IPS-20b (cell line): ENCODE data around the gene MLANA.
"Not testable (repeated sequence)": the region's sequence is repeated elsewhere in the genome, so short reads cannot be mapped to it uniquely, and the experiment has no call there.

Experiments used
- H3K27ac ChIP-seq: one replicate; pipeline ENCODE4 v1.5.1; 2013; ENCODE audit warnings: low read length
- H3K27me3 ChIP-seq: 2 replicates; pipeline ENCODE4 v1.6.1; 2013; ENCODE audit warnings: mild to moderate bottlenecking, low read length, inconsistent platforms; ENCODE audit not compliant: insufficient read depth
- H3K36me3 ChIP-seq: 2 replicates; pipeline ENCODE4 v1.6.1; 2013; ENCODE audit warnings: low read depth, mild to moderate bottlenecking, inconsistent platforms, low read length, moderate library complexity; ENCODE audit not compliant: insufficient read depth
- H3K4me1 ChIP-seq: 2 replicates; pipeline ENCODE4 v1.6.1; 2013; ENCODE audit warnings: mild to moderate bottlenecking, control low read depth, inconsistent platforms, low read length, moderate library complexity; ENCODE audit not compliant: insufficient read depth
- H3K4me3 ChIP-seq: 2 replicates; pipeline ENCODE4 v1.5.1; 2013; ENCODE audit warnings: mild to moderate bottlenecking, low read length, inconsistent platforms
- H3K9ac ChIP-seq: 2 replicates; pipeline ENCODE4 v1.6.1; 2013; ENCODE audit warnings: low read depth, mild to moderate bottlenecking, inconsistent platforms, low read length, moderate library complexity
- H3K9me3 ChIP-seq: 2 replicates; pipeline ENCODE4 v1.6.1; 2013; ENCODE audit warnings: mild to moderate bottlenecking, low read depth, low read length, inconsistent platforms; ENCODE audit not compliant: insufficient read depth

Gene MLANA

GRCh38 chr9:5871785-5872184, 18.9 kb upstream of the MLANA start:
- no peaks in the 10 kb centered on the region for H3K27me3 ChIP-seq
- no peaks in the 10 kb centered on the region for H3K9me3 ChIP-seq
- no peak overlapping the region for H3K9ac ChIP-seq
- no peaks in the 10 kb centered on the region for H3K4me1 ChIP-seq
- no peaks in the 10 kb centered on the region for H3K36me3 ChIP-seq
- H3K4me3 ChIP-seq = no peak overlapping the region
- no peak overlapping the region for H3K27ac ChIP-seq

GRCh38 chr9:5872511-5872910, 18.2 kb upstream of the MLANA start:
- no peak overlapping the region for H3K4me3 ChIP-seq

DNA sequence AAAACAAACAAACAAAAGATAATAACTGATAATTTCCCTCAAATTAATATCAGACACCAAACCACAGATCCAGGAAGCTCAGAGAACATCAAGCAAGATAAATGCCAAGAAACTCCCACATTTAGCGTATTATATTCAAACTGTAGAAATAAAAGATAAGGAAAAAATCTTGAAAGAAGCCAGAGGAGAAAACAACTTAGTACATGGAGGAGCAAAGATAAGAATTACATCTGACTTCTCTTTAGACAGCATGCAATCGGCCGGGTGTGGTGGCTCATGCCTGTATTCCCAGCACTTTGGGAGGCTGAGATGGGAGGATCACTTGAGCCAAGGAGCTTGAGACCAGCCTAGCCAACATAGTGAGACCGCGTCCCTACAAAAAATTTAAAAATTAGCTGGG, 17.2 kb upstream of the MLANA start:
- no peak overlapping the region for H3K27ac ChIP-seq
- no peaks in the 10 kb centered on the region for H3K4me1 ChIP-seq

More at GRCh38 chr9:5872511-5872910, 18.2 kb upstream of the MLANA start:
- no peaks in the 10 kb centered on the region for H3K27me3 ChIP-seq
- H3K36me3 ChIP-seq = no peaks in the 10 kb centered on the region
- H3K9ac ChIP-seq = no peak overlapping the region
- H3K4me1 ChIP-seq = no peaks in the 10 kb centered on the region
- no peaks in the 10 kb centered on the region for H3K9me3 ChIP-seq
- no peak overlapping the region for H3K27ac ChIP-seq

GRCh38 chr9:5874048-5874447, 16.6 kb upstream of the MLANA start:
- no peak overlapping the region for H3K27ac ChIP-seq
- no peaks in the 10 kb centered on the region for H3K27me3 ChIP-seq
- H3K9ac ChIP-seq = no peak overlapping the region
- H3K9me3 ChIP-seq = no peaks in the 10 kb centered on the region
- no peaks in the 10 kb centered on the region for H3K36me3 ChIP-seq
- no peak overlapping the region for H3K4me3 ChIP-seq
- H3K4me1 ChIP-seq = no peaks in the 10 kb centered on the region

More for the DNA sequence above, 17.2 kb upstream of the MLANA start:
- Histone ChIP-seq H3K9ac (no peak overlapping the region), H3K9me3 (no peaks in the 10 kb centered on the region), H3K36me3 (no peaks in the 10 kb centered on the region), H3K27me3 (no peaks in the 10 kb centered on the region), H3K4me3 (no peak overlapping the region)

- no peak overlapping the region for H3K27ac ChIP-seq
- H3K4me3 ChIP-seq = no peak overlapping the region
- no peaks in the 10 kb centered on the region for H3K36me3 ChIP-seq
- H3K9me3 ChIP-seq = no peaks in the 10 kb centered on the region
- H3K27me3 ChIP-seq = no peaks in the 10 kb centered on the region
- no peak overlapping the region for H3K9ac ChIP-seq
- H3K4me1 ChIP-seq = no peaks in the 10 kb centered on the region
Observed at GRCh38 chr9:5876026-5876425, 14.7 kb upstream of the MLANA start.

GRCh38 chr9:5876711-5877110, 14.0 kb upstream of the MLANA start:
- no peaks in the 10 kb centered on the region for H3K9me3 ChIP-seq
- no peak overlapping the region for H3K27ac ChIP-seq
- no peaks in the 10 kb centered on the region for H3K4me1 ChIP-seq
- H3K27me3 ChIP-seq = no peaks in the 10 kb centered on the region
- H3K9ac ChIP-seq = no peak overlapping the region
- no peaks in the 10 kb centered on the region for H3K36me3 ChIP-seq
- H3K4me3 ChIP-seq = no peak overlapping the region

DNA sequence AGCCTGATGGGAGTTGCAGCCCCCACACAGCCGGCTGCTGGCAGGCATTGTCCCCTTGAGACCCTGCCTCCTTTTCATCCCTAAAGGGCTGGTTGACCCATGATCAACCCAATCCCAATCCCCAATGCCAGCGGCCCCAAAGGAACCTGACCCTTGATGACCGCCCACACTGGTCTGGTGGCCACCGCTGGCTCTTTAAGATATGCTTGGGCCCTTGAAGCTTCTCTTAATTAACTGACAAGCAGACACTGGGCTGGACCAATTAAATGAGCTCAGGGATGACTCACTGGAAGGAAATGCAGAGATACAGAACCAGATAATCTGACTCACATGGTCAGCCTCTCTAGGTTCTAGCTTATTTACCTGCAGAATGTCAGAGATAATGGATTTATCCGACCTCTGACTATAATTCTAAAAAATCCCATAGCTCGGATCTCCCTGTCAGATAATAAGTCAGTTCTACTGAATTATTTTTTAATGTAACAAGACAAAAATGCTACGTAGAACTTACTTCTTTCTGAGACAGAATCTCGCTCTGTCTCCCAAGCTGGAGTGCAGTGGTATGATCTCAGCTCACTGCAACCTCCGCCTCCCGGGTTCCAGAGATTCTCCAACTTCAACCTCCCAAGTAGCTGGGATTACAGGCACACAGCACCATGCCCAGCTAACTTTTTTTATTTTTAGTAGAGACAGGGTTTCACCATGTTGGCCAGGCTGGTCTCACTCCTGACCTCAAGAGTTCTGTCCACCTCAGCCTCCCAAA, 11.1 kb upstream of the MLANA start:
- Histone ChIP-seq H3K4me1 (no peaks in the 10 kb centered on the region), H3K4me3 (no peak overlapping the region), H3K27ac (no peak overlapping the region), H3K36me3 (no peaks in the 10 kb centered on the region), H3K9ac (no peak overlapping the region), H3K27me3 (no peaks in the 10 kb centered on the region), H3K9me3 (no peaks in the 10 kb centered on the region)

DNA sequence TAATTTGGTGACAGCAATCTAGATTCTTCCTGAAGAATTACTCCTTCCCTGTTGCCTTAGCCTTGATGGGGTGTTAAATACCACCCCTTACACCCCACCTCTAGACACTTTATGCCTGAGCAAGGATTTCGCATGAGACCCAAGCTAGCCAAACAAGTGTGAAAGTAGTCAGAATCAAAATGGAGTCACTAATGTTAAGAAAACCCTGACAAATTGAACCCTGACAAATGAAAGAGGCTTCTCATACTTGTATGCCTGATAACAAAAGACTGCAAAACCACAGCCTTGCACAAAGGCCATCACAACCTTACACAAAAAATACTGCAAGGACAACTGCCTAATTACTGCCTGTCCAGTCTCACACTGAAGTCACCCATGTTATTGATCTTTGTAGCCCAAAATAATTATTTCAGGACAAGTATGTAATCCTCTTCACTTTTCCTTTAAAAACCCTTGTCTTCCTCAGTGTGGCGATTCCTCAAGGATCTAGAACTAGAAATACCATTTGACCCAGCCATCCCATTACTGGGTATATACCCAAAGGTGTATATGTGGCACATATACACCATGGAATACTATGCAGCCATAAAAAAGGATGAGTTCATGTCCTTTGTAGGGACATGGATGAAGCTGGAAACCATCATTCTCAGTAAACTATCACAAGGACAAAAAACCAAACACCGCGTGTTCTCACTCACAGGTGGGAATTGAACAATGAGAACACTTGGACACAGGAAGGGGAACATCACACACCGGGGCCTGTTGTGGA, 8.3 kb upstream of the MLANA start:
- not testable (repeated sequence) for H3K27me3 ChIP-seq, H3K4me1 ChIP-seq, H3K36me3 ChIP-seq, H3K4me3 ChIP-seq, H3K27ac ChIP-seq, H3K9me3 ChIP-seq, H3K9ac ChIP-seq

- no peak overlapping the region for H3K9ac ChIP-seq
- no peaks in the 10 kb centered on the region for H3K4me1 ChIP-seq
- H3K27me3 ChIP-seq = no peaks in the 10 kb centered on the region
- H3K9me3 ChIP-seq = no peaks in the 10 kb centered on the region
- no peak overlapping the region for H3K27ac ChIP-seq
- no peak overlapping the region for H3K4me3 ChIP-seq
- H3K36me3 ChIP-seq = no peaks in the 10 kb centered on the region
Observed at GRCh38 chr9:5884191-5884590, 6.5 kb upstream of the MLANA start.

GRCh38 chr9:5886114-5886939, 4.4 kb upstream of the MLANA start:
- H3K36me3 ChIP-seq = no peaks in the 10 kb centered on the region
- H3K27ac ChIP-seq = no peak overlapping the region

DNA sequence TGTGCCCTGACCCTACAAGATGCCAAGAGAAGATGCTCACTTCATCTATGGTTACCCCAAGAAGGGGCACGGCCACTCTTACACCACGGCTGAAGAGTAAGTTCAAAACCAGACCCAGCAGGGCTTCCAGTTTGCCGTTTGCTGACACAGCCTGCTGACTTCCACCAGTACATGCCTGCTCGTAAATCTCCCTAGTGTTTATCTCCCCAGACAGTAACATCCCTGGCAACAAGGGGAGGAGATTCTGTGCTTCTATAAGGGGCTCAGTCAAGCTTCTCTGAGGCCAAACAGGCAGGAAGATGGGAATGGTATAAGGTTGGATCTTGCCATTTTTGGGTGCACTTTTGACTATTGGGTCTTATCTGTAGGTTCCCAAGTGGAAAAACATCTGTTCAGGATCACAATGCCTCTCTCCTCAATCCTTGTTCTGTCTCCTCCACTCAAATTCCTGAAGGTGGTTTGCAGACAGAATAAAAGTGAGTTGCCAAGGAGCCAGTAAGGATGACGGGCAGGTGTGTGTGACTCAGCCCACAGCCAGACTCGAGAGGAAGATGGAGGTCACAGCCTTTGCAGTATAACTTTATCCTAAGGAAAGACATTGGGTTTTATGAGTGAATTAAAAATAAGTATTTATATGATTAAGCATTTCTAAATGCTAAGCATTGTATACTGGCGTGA, 1.9 kb downstream of the MLANA start:
- Histone ChIP-seq H3K27me3 (no peaks in the 10 kb centered on the region), H3K4me3 (no peak overlapping the region), H3K36me3 (no peaks in the 10 kb centered on the region), H3K9me3 (no peaks in the 10 kb centered on the region), H3K4me1 (no peaks in the 10 kb centered on the region), H3K27ac (no peak overlapping the region), H3K9ac (no peak overlapping the region)

More at GRCh38 chr9:5886114-5886939, 4.4 kb upstream of the MLANA start:
- Histone ChIP-seq H3K4me3 (no peak overlapping the region), H3K9me3 (no peaks in the 10 kb centered on the region), H3K27me3 (no peaks in the 10 kb centered on the region), H3K4me1 (no peaks in the 10 kb centered on the region), H3K9ac (no peak overlapping the region)
